ENCODE results near the gene VPS37C.
A peak's percentile ranks its signal among the peaks of the same experiment; 100 is the strongest.

Gene VPS37C

GRCh38 chr11:61152816-61153592 is 8.2 kb downstream of the VPS37C start:
- DNase-seq = peak in 1 of 2 experiments; percentile 12

GRCh38 chr11:61151545-61152252 is 9.5 kb downstream of the VPS37C start:
- DNase-seq = no peak

- DNase-seq = no peak
Observed at GRCh38 chr11:61150706-61151544, 10.3 kb downstream of the VPS37C start.

GRCh38 chr11:61149624-61150615 is 11.3 kb downstream of the VPS37C start:
- peak in 1 of 2 experiments; percentile 9 for DNase-seq

- no peak for DNase-seq
Observed at GRCh38 chr11:61147791-61148620, 13.2 kb downstream of the VPS37C start.

- DNase-seq = no peak
Observed at GRCh38 chr11:61147271-61147670, 14.0 kb downstream of the VPS37C start.

GRCh38 chr11:61146416-61146815 is 14.8 kb downstream of the VPS37C start:
- no peak for DNase-seq

- DNase-seq = no peak
Observed at GRCh38 chr11:61145228-61146005, 15.8 kb downstream of the VPS37C start.

GRCh38 chr11:61144511-61145179 is 16.6 kb downstream of the VPS37C start:
- DNase-seq = no peak

GRCh38 chr11:61142424-61142823 is 18.8 kb downstream of the VPS37C start:
- DNase-seq = no peak

- peak in 1 of 2 experiments; percentile 51 for DNase-seq
Observed at GRCh38 chr11:61141601-61142028, 19.6 kb downstream of the VPS37C start.

- DNase-seq = no peak
Observed at GRCh38 chr11:61140416-61140815, 20.8 kb downstream of the VPS37C start.

GRCh38 chr11:61139387-61139786 is 21.8 kb downstream of the VPS37C start:
- DNase-seq = no peak

GRCh38 chr11:61138935-61139334 is 22.3 kb downstream of the VPS37C start:
- no peak for DNase-seq

- DNase-seq = no peak
Observed at GRCh38 chr11:61134801-61135257, 26.4 kb downstream of the VPS37C start.

- no peak for DNase-seq
Observed at GRCh38 chr11:61133956-61134662, 27.1 kb downstream of the VPS37C start.

GRCh38 chr11:61133145-61133544 is 28.1 kb downstream of the VPS37C start:
- no peak for DNase-seq

GRCh38 chr11:61132646-61133045 is 28.6 kb downstream of the VPS37C start:
- no peak for DNase-seq

- no peak for DNase-seq
Observed at GRCh38 chr11:61131998-61132555, 29.1 kb downstream of the VPS37C start.

All from NCI-H524 (cell line).